Measurements from ENCODE around the gene LCE4A.

DNA sequence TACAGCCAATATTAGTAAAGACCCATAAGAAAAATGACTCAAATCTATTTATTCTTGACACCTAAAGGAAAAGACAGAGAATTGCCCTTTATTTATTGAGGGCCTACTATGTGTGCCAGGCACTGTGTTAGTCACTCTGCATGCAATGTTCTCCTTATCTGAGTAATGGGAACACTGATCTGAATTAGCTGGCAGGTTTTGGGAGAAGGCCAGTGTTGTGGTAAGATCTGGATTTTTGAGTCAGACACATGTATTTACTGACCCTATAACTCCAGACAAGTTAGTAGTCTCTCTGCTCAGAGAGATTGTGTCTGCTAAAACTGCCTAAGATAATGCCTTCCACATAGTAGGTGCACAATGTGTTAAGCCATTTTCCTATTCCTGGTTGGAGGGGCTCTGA is 17.3 kb downstream of the LCE4A start:
- TF ChIP-seq CTCF (IDR thresholded peaks at IDR 0.05 in 4 of 5, conservative IDR thresholded peaks at IDR 0.05 in 1 of 5) (no peak), POLR2A (IDR thresholded peaks at IDR 0.05) (no peak)
